Suprapubic skin (tissue), 4 donors: ENCODE results near the gene TMEM135.

ENCODE experiments used
- CTCF ChIP-seq, 2 donors: fragments of 200-600 bp in 1 of 2; fragments of 450-650 bp in 1 of 2; sonication (generic) in 1 of 2; IDR thresholded peaks; one replicate each; pipeline ENCODE4 v1.5.1; 2016 to 2019; ENCODE audit warnings: antibody characterized with exemption in 2 of 2, mild to moderate bottlenecking in 1 of 2, moderate library complexity in 1 of 2
- EP300 ChIP-seq: sonication (generic); formaldehyde crosslinking; IDR thresholded peaks from one replicate; pipeline ENCODE4 v1.6.1; 2017; ENCODE audit warnings: antibody characterized with exemption
- POLR2AphosphoS5 ChIP-seq, 3 donors: sonication (generic); formaldehyde crosslinking; IDR thresholded peaks; one replicate each; pipeline ENCODE4 v1.6.1; 2017; ENCODE audit warnings: antibody characterized with exemption in 3 of 3

DNA sequence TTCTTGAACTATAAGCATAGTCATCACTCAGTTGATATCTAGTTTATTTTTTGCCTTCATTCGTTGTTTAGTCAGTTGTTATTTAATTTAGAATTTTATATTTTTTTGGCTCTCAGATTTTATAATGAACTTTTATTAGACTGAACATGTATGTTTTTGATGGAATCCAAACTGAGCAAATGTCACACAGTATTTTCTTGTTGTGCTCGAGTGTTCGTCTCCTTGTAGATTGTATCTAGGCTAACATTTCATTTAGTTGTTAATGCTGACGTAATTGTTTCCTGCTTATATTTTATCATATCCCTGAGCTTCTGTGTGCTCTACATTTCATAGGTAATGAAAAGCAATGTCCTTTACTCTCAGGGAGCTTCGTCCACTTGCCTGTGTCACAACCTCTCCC lies 286.2 kb downstream of the TMEM135 start:
- TF ChIP-seq EP300 (no peak), CTCF (IDR thresholded peaks at IDR 0.05) (no peak), POLR2AphosphoS5 (IDR thresholded peaks at IDR 0.05) (no peak)
